NT2/D1 (cell line): Measurements from ENCODE around the gene C2orf72.
"Not testable (repeated sequence)": the region's sequence is repeated elsewhere in the genome, so short reads cannot be mapped to it uniquely, and the experiment has no call there.

Experiments used
- DNase-seq: peaks from one replicate; pipeline ENCODE4 v3.0.0-alpha.2; 2011; ENCODE audit warnings: low read depth, low spot score
- H3K27me3 ChIP-seq: 2 replicates; pipeline ENCODE4 v1.6.0; 2011; ENCODE audit warnings: mild to moderate bottlenecking; ENCODE audit not compliant: insufficient read length, insufficient read depth
- H3K36me3 ChIP-seq: 2 replicates; pipeline ENCODE4 v1.6.1; 2011; ENCODE audit warnings: mild to moderate bottlenecking, low read length, mixed read lengths; ENCODE audit not compliant: insufficient read depth, insufficient read length
- H3K4me1 ChIP-seq: 2 replicates; pipeline ENCODE4 v1.5.1; 2011; ENCODE audit not compliant: insufficient read depth, insufficient read length
- H3K4me3 ChIP-seq: 2 replicates; pipeline ENCODE4 v1.5.1; 2011; ENCODE audit warnings: low read depth; ENCODE audit not compliant: insufficient read length
- H3K9ac ChIP-seq: 2 replicates; pipeline ENCODE4 v1.6.0; 2011; ENCODE audit warnings: low read depth; ENCODE audit not compliant: insufficient read length
- H3K9me3 ChIP-seq: 2 replicates; pipeline ENCODE4 v1.5.1; 2011; ENCODE audit warnings: mild to moderate bottlenecking, low read length; ENCODE audit not compliant: insufficient read depth
- SUZ12 ChIP-seq: IDR thresholded peaks from 2 replicates; pipeline ENCODE4 v1.6.1; 2011; ENCODE audit not compliant: insufficient read length, insufficient read depth; ENCODE audit errors: extremely low read depth
- YY1 ChIP-seq: IDR thresholded peaks from 2 replicates; pipeline ENCODE4 v1.6.1; 2011; ENCODE audit not compliant: insufficient read length, insufficient read depth
- ZNF274 ChIP-seq: IDR thresholded peaks from 2 replicates; pipeline ENCODE4 v1.6.1; 2011; ENCODE audit warnings: mild to moderate bottlenecking, low read depth, low read length

C2orf72 gene

DNA sequence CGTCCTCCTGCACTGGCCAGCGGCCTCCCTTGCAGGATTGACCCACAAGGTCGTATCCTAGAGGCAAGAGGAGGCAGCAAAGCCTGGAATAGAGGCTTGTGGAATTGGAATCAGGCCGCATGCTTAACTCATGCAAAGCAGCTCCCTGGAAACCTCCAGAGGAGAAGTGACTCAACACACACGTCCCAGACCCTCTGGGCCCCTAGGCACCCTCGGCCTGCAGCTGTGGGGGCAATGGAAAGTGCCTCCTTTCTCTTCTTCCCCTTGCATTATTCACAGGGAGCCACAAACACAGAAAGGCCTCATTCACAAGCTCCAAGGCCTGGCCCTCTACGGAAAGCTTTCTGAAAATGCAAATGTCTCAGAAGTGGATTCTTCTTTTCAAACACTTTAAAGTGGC lies 21.8 kb upstream of the C2orf72 start:
- TF ChIP-seq SUZ12 (no peak), ZNF274 (no peak), YY1 (no peak)
- DNase-seq = peak; percentile 77
- Histone ChIP-seq H3K4me1 (peaks cover 14% of the 10 kb centered on the region), H3K4me3 (no peak overlapping the region), H3K9ac (no peak overlapping the region), H3K36me3 (no peaks in the 10 kb centered on the region), H3K27me3 (no peaks in the 10 kb centered on the region), H3K9me3 (no peaks in the 10 kb centered on the region)

GRCh38 chr2:231015926-231016325 lies 21.4 kb upstream of the C2orf72 start:
- H3K27me3 ChIP-seq = no peaks in the 10 kb centered on the region
- no peak overlapping the region for H3K4me3 ChIP-seq
- TF ChIP-seq YY1 (no peak), SUZ12 (no peak), ZNF274 (no peak)
- no peaks in the 10 kb centered on the region for H3K36me3 ChIP-seq
- no peak overlapping the region for H3K9ac ChIP-seq
- no peak for DNase-seq
- peaks cover 14% of the 10 kb centered on the region for H3K4me1 ChIP-seq
- no peaks in the 10 kb centered on the region for H3K9me3 ChIP-seq

- TF ChIP-seq ZNF274 (no peak), YY1 (no peak), SUZ12 (no peak)
- DNase-seq = no peak
- Histone ChIP-seq H3K9me3 (no peaks in the 10 kb centered on the region), H3K9ac (no peak overlapping the region), H3K4me1 (peaks cover 14% of the 10 kb centered on the region), H3K36me3 (no peaks in the 10 kb centered on the region), H3K27me3 (no peaks in the 10 kb centered on the region), H3K4me3 (no peak overlapping the region)
These were observed 20.6 kb upstream of the C2orf72 start for GRCh38 chr2:231016566-231017230.

GRCh38 chr2:231017231-231017598 lies 20.1 kb upstream of the C2orf72 start:
- Histone ChIP-seq H3K27me3 (no peaks in the 10 kb centered on the region), H3K4me3 (no peak overlapping the region), H3K9me3 (no peaks in the 10 kb centered on the region), H3K9ac (no peak overlapping the region), H3K4me1 (peaks cover 14% of the 10 kb centered on the region), H3K36me3 (no peaks in the 10 kb centered on the region)
- DNase-seq = no peak
- TF ChIP-seq SUZ12 = no peak
- TF ChIP-seq YY1 = no peak
- no peak for TF ChIP-seq ZNF274

- Histone ChIP-seq H3K27me3 (no peaks in the 10 kb centered on the region), H3K4me1 (peaks cover 14% of the 10 kb centered on the region), H3K4me3 (no peak overlapping the region), H3K9me3 (no peaks in the 10 kb centered on the region), H3K9ac (no peak overlapping the region), H3K36me3 (no peaks in the 10 kb centered on the region)
- no peak for DNase-seq
- no peak for TF ChIP-seq ZNF274
- TF ChIP-seq YY1 = no peak
- no peak for TF ChIP-seq SUZ12
These were observed 19.1 kb upstream of the C2orf72 start for GRCh38 chr2:231018184-231018583.

DNA sequence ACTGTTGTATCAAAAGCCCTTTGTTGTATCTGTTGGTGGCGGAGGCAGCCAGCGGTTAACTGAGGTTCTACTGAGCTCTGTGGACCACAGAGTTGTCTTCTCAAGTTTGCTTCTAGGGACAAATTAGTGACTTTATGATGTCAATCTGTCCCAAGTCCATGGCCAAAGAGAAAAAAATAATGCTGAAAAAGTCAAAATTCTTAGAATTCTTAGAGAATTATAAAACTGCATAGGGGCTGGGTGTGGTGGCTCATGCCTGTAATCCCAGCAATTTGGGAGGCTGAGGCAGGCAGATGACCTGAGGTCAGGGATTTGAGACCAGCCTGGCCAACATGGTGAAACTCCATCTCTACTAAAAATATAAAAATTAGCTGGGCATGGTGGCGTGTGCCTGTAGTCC lies 12.3 kb upstream of the C2orf72 start:
- H3K4me3 ChIP-seq, H3K9ac ChIP-seq, H3K27me3 ChIP-seq, DNase-seq, H3K4me1 ChIP-seq, H3K9me3 ChIP-seq, H3K36me3 ChIP-seq: not testable (repeated sequence)

- TF ChIP-seq YY1 = no peak
- TF ChIP-seq SUZ12 = no peak
- no peak for TF ChIP-seq ZNF274
- Histone ChIP-seq H3K4me3 (no peak overlapping the region), H3K36me3 (no peaks in the 10 kb centered on the region), H3K9me3 (no peaks in the 10 kb centered on the region), H3K4me1 (no peaks in the 10 kb centered on the region), H3K27me3 (peaks cover 12% of the 10 kb centered on the region), H3K9ac (no peak overlapping the region)
- DNase-seq = no peak
These were observed 8.4 kb upstream of the C2orf72 start for GRCh38 chr2:231028889-231029288.

DNA sequence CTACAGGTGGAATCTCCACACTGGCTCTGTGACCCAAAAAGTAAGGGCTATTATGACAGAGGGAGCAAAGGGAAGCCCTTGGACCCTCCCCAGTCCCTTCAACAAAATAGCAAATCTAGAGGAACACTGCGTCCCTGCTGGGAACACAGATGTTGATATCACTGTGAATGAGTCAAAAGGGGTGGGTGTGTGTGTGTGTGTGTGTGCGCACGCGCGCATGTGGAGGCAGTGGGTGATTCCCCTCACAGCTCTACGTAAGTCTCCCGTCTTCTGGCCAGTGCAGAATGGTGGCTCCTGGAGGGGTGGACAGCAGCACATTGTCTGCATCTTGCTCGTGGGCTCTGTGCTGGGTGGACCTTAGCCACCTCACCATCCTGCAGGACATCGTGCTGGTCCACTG lies 7.8 kb upstream of the C2orf72 start:
- Histone ChIP-seq H3K9me3 (no peaks in the 10 kb centered on the region), H3K36me3 (no peaks in the 10 kb centered on the region), H3K9ac (no peak overlapping the region), H3K4me3 (no peak overlapping the region), H3K4me1 (no peaks in the 10 kb centered on the region), H3K27me3 (peaks cover 12% of the 10 kb centered on the region)
- no peak for TF ChIP-seq YY1
- TF ChIP-seq ZNF274 = no peak
- no peak for TF ChIP-seq SUZ12
- no peak for DNase-seq
